ENCODE results near the gene MRO.

GRCh38 chr18:50745945-50746344 is 73.9 kb downstream of the MRO start:
- no peak for TF ChIP-seq TAF1 (IDR thresholded peaks at IDR 0.05; ENCODE audit: borderline replicate concordance, low read depth, low read length)
- TF ChIP-seq, protein P1, sequence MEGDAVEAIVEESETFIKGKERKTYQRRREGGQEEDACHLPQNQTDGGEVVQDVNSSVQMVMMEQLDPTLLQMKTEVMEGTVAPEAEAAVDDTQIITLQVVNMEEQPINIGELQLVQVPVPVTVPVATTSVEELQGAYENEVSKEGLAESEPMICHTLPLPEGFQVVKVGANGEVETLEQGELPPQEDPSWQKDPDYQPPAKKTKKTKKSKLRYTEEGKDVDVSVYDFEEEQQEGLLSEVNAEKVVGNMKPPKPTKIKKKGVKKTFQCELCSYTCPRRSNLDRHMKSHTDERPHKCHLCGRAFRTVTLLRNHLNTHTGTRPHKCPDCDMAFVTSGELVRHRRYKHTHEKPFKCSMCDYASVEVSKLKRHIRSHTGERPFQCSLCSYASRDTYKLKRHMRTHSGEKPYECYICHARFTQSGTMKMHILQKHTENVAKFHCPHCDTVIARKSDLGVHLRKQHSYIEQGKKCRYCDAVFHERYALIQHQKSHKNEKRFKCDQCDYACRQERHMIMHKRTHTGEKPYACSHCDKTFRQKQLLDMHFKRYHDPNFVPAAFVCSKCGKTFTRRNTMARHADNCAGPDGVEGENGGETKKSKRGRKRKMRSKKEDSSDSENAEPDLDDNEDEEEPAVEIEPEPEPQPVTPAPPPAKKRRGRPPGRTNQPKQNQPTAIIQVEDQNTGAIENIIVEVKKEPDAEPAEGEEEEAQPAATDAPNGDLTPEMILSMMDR (IDR thresholded peaks at IDR 0.05), result no peak
- TF ChIP-seq MAX (IDR thresholded peaks at IDR 0.05; ENCODE audit: low read depth), result no peak
- no peak for TF ChIP-seq GABPA (IDR thresholded peaks at IDR 0.05; ENCODE audit: low read depth)

Data from SK-N-SH (cell line).